ENCODE data around the gene CCDC85B.

CCDC85B gene

DNA sequence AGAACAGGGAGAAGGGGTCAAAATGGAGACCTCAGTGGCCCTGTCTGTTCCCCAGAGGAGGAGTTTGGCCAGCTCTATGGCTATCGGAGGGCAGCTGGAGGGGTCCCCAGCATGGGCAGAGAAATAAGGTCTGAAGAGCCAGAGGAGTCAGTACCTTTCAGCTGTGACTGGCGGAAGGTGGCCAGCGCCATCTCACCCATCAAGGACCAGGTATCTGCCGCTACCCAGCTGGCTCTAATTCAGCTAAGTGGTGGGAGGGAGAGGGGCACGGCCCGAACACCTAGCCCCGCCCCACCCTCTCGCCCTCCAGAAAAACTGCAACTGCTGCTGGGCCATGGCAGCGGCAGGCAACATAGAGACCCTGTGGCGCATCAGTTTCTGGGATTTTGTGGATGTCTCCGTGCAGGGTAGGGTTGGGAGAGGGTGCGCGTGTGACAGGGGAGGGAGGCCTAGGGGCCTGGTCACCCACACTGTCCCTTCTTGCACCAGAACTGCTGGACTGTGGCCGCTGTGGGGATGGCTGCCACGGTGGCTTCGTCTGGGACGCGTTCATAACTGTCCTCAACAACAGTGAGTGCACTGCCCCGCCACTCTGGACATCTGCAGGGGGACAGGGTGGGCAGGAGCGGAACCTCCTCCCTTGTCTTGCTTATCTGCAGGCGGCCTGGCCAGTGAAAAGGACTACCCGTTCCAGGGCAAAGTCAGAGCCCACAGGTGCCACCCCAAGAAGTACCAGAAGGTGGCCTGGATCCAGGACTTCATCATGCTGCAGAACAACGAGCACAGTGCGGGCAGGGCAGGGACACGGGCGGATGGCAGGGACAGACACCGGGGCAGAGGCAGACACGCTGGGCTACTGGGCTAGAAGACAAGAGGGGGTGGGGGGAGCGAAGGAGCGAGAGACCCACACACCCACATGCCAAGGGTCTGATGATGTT lies 8.1 kb upstream of the CCDC85B start:
- POLR2A ChIA-PET = interaction anchor here (0.6 kb wide), 1 partner anchor 56 kb away, joined by 8 read pairs; no protein-coding TSS in a partner anchor
- Histone ChIP-seq H3K27me3 (replicated peaks in 2 of 5; ENCODE audit: control insufficient read depth in 4 of 5, insufficient read depth in 5 of 5, low read length in 4 of 5) (no peaks in the 10 kb centered on the region), H3K36me3 (ENCODE audit: control insufficient read depth in 4 of 4, insufficient read depth in 4 of 4, low read length in 3 of 4) (peaks cover 7 to 56% (median 44%) of the 10 kb centered on the region in 4 experiments), H3K9me3 (ENCODE audit: control extremely low read depth in 1 of 5, control insufficient read depth in 4 of 5, insufficient read depth in 2 of 5, low read depth in 1 of 5, low read length in 4 of 5) (no peaks in the 10 kb centered on the region), H3K4me1 (ENCODE audit: control extremely low read depth in 1 of 4, control insufficient read depth in 4 of 4, insufficient read depth in 4 of 4, low read length in 3 of 4) (peaks cover 0 to 47% (median 32%) of the 10 kb centered on the region in 4 experiments), H3K4me3 (ENCODE audit: control insufficient read depth in 1 of 7, extremely low read depth in 1 of 7, insufficient read depth in 4 of 7, low read depth in 2 of 7, low read length in 6 of 7) (no peak overlapping the region), H3K27ac (ENCODE audit: insufficient read depth in 1 of 2, low read depth in 1 of 2, low read length in 2 of 2, poor library complexity in 1 of 2, severe bottlenecking in 2 of 2) (no peak overlapping the region)
- CTCF ChIA-PET = interaction anchor here (0.7 to 11.9 kb wide), 11 partner anchors 6 to 257 kb away, joined by 3 to 168 read pairs (median 7); partner anchors contain the start of genes CCDC85B, CFL1, EFEMP2 and FIBP
- DNase-seq = no peak
- 94% methylated on average over 26 of the region's 30 CpGs for WGBS (ENCODE audit: insufficient coverage)

DNA sequence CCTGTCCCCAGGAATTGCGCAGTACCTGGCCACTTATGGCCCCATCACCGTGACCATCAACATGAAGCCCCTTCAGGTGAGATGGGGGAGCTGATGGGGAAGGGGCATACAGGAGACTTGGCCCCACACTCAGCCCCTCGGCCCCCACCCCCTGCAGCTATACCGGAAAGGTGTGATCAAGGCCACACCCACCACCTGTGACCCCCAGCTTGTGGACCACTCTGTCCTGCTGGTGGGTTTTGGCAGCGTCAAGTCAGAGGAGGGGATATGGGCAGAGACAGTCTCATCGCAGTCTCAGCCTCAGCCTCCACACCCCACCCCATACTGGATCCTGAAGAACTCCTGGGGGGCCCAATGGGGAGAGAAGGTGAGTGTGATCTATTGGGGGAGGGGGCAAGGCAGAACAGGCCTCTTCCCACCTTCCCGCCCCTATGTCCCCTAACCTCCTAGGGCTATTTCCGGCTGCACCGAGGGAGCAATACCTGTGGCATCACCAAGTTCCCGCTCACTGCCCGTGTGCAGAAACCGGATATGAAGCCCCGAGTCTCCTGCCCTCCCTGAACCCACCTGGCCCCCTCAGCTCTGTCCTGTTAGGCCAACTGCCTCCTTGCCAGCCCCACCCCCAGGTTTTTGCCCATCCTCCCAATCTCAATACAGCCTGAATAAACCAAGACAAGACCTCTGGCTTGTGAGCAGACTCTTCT lies 7.3 kb upstream of the CCDC85B start:
- no peaks in the 10 kb centered on the region for H3K27me3 ChIP-seq (replicated peaks in 2 of 5; ENCODE audit: control insufficient read depth in 4 of 5, insufficient read depth in 5 of 5, low read length in 4 of 5)
- H3K4me1 ChIP-seq (ENCODE audit: control extremely low read depth in 1 of 4, control insufficient read depth in 4 of 4, insufficient read depth in 4 of 4, low read length in 3 of 4) = peaks cover 0 to 51% (median 39%) of the 10 kb centered on the region in 4 experiments
- 98% methylated on average over 8 of the region's 13 CpGs for WGBS (ENCODE audit: insufficient coverage)
- H3K4me3 ChIP-seq (ENCODE audit: control insufficient read depth in 1 of 7, extremely low read depth in 1 of 7, insufficient read depth in 4 of 7, low read depth in 2 of 7, low read length in 6 of 7) = no peak overlapping the region
- no peak for DNase-seq
- CTCF ChIA-PET = interaction anchor here (0.8 to 11.9 kb wide), 14 partner anchors 11 to 177 kb away, joined by 3 to 168 read pairs (median 16); partner anchors contain the start of genes CFL1, EFEMP2, FOSL1 and MUS81
- H3K36me3 ChIP-seq (ENCODE audit: control insufficient read depth in 4 of 4, insufficient read depth in 4 of 4, low read length in 3 of 4) = peaks cover 7 to 58% (median 44%) of the 10 kb centered on the region in 4 experiments
- no peak overlapping the region for H3K27ac ChIP-seq (ENCODE audit: insufficient read depth in 1 of 2, low read depth in 1 of 2, low read length in 2 of 2, poor library complexity in 1 of 2, severe bottlenecking in 2 of 2)
- no peaks in the 10 kb centered on the region for H3K9me3 ChIP-seq (ENCODE audit: control extremely low read depth in 1 of 5, control insufficient read depth in 4 of 5, insufficient read depth in 2 of 5, low read depth in 1 of 5, low read length in 4 of 5)
- POLR2A ChIA-PET = no interaction called here

DNA sequence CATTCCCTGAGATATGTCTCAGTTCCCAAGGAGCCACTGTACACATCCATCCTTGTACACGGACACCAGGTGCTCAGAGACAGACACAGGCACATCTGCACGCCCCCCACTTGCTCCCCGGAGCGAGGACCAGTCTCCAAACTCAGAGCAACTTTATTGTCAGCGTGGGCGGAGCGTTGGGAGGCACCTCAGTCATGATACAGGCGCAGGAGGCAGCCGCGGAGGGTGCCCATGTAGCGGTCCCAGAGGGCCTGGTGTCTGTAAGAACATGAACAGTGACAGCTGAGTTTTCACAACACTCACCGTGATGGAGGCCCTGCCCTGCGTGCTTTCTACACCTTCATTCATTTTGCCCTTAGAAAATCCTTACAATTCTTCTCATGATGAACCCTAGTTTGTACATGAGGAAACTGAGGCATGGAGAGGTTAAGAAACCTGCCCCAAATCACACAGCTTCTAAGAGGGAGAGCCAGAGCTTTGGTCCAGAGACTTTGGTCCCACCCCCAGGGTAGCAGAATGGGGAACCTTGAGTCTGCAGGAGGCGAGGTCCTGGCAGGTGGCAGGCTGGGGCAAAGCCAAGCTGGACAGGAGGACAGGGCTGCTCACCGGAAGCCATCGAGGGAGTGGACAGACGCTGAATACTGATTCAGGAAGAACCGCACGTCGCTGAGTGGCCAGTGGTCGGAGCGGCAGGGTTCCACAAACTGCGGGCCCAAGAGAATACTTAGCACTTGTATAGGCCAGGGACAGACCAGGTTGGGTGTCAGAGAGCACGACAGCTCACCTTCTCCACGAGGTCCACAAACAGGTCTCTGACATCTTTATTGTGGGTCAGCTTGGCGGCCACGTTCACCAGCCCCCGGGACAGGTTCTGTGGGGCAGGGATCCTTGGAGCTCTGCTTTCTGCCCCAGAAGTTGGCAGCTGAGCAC lies 6.4 kb upstream of the CCDC85B start:
- WGBS (ENCODE audit: insufficient coverage) = 92% methylated on average over 25 of the region's 28 CpGs
- CTCF ChIA-PET = interaction anchor here (0.5 to 11.9 kb wide), 42 partner anchors 8 to 788 kb away, joined by 3 to 168 read pairs (median 5); partner anchors contain the start of genes CFL1, EFEMP2, FOSL1 and KAT5
- Histone ChIP-seq H3K36me3 (ENCODE audit: control insufficient read depth in 4 of 4, insufficient read depth in 4 of 4, low read length in 3 of 4) (peaks cover 7 to 58% (median 44%) of the 10 kb centered on the region in 4 experiments), H3K4me1 (ENCODE audit: control extremely low read depth in 1 of 4, control insufficient read depth in 4 of 4, insufficient read depth in 4 of 4, low read length in 3 of 4) (peaks cover 0 to 55% (median 41%) of the 10 kb centered on the region in 4 experiments), H3K4me3 (ENCODE audit: control insufficient read depth in 1 of 7, extremely low read depth in 1 of 7, insufficient read depth in 4 of 7, low read depth in 2 of 7, low read length in 6 of 7) (no peak overlapping the region), H3K27ac (ENCODE audit: insufficient read depth in 1 of 2, low read depth in 1 of 2, low read length in 2 of 2, poor library complexity in 1 of 2, severe bottlenecking in 2 of 2) (no peak overlapping the region), H3K27me3 (replicated peaks in 2 of 5; ENCODE audit: control insufficient read depth in 4 of 5, insufficient read depth in 5 of 5, low read length in 4 of 5) (no peaks in the 10 kb centered on the region), H3K9me3 (ENCODE audit: control extremely low read depth in 1 of 5, control insufficient read depth in 4 of 5, insufficient read depth in 2 of 5, low read depth in 1 of 5, low read length in 4 of 5) (no peaks in the 10 kb centered on the region)
- no peak for DNase-seq
- POLR2A ChIA-PET = interaction anchor here (0.9 to 2.0 kb wide), 4 partner anchors 10 to 119 kb away, joined by 3 to 11 read pairs (median 4); partner anchors contain the start of genes BANF1, CFL1 and FOSL1

DNA sequence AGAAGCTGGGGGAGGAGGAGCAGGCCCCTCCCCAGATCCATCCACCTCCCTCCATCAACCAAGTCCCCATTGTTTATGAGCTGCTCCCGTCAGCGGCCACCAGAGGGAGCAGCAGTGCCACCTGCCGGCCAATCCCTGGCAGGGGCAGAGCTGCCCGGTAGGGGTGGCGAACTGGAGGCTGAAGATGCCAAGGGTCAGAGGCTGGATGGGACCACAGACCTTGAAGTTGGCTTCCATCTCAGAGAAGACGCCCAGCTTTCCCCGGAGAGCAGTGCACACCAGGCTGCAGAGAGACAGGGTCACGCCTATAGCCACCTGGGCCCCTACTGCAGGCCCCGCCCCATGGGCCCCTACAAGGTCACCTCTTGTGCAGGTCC lies 5.8 kb upstream of the CCDC85B start:
- Histone ChIP-seq H3K4me3 (ENCODE audit: control insufficient read depth in 1 of 7, extremely low read depth in 1 of 7, insufficient read depth in 4 of 7, low read depth in 2 of 7, low read length in 6 of 7) (no peak overlapping the region), H3K9me3 (ENCODE audit: control extremely low read depth in 1 of 5, control insufficient read depth in 4 of 5, insufficient read depth in 2 of 5, low read depth in 1 of 5, low read length in 4 of 5) (no peaks in the 10 kb centered on the region), H3K27ac (ENCODE audit: insufficient read depth in 1 of 2, low read depth in 1 of 2, low read length in 2 of 2, poor library complexity in 1 of 2, severe bottlenecking in 2 of 2) (no peak overlapping the region), H3K36me3 (ENCODE audit: control insufficient read depth in 4 of 4, insufficient read depth in 4 of 4, low read length in 3 of 4) (peaks cover 7 to 58% (median 44%) of the 10 kb centered on the region in 4 experiments), H3K4me1 (ENCODE audit: control extremely low read depth in 1 of 4, control insufficient read depth in 4 of 4, insufficient read depth in 4 of 4, low read length in 3 of 4) (peaks cover 3 to 56% (median 41%) of the 10 kb centered on the region in 4 experiments), H3K27me3 (replicated peaks in 2 of 5; ENCODE audit: control insufficient read depth in 4 of 5, insufficient read depth in 5 of 5, low read length in 4 of 5) (no peaks in the 10 kb centered on the region)
- DNase-seq = peak; percentile 77 to 88 (median 84)
- ChIA-PET POLR2A (interaction anchor here (0.9 to 2.0 kb wide), 4 partner anchors 9 to 118 kb away, joined by 3 to 11 read pairs (median 4); partner anchors contain the start of genes BANF1, CFL1 and FOSL1), CTCF (interaction anchor here (0.6 to 11.9 kb wide), 42 partner anchors 9 to 789 kb away, joined by 3 to 168 read pairs (median 5); partner anchors contain the start of genes CFL1, EFEMP2, FOSL1 and KAT5)
- 25% methylated on average over 9 of the region's 9 CpGs for WGBS (ENCODE audit: insufficient coverage)

DNA sequence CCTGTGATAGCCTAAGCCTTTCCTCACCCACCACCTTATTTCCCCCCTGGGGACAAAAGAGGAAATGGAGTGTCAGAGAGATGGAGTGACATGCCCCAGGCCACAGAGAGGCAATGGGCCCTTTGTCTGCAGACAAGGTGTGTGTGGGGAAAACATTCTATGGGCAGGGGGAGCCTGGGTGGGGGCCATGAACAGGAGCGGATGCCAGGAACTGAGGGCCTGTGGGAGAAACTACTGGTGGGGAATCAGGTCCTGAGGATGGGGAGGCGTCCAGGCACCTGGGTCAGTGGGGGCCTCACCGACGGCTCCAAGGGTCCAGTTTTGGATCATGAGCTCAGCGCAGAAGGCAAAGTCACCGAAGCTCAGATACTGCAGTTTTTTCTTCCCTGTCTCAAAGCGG lies 5.2 kb upstream of the CCDC85B start:
- no peaks in the 10 kb centered on the region for H3K27me3 ChIP-seq (replicated peaks in 2 of 5; ENCODE audit: control insufficient read depth in 4 of 5, insufficient read depth in 5 of 5, low read length in 4 of 5)
- H3K36me3 ChIP-seq (ENCODE audit: control insufficient read depth in 4 of 4, insufficient read depth in 4 of 4, low read length in 3 of 4) = peaks cover 7 to 58% (median 44%) of the 10 kb centered on the region in 4 experiments
- H3K4me3 ChIP-seq (ENCODE audit: control insufficient read depth in 1 of 7, extremely low read depth in 1 of 7, insufficient read depth in 4 of 7, low read depth in 2 of 7, low read length in 6 of 7) = no peak overlapping the region
- POLR2A ChIA-PET = interaction anchor here (0.9 to 2.0 kb wide), 4 partner anchors 9 to 117 kb away, joined by 3 to 11 read pairs (median 4); partner anchors contain the start of genes BANF1, CFL1 and FOSL1
- peaks cover 7 to 56% (median 42%) of the 10 kb centered on the region in 4 experiments for H3K4me1 ChIP-seq (ENCODE audit: control extremely low read depth in 1 of 4, control insufficient read depth in 4 of 4, insufficient read depth in 4 of 4, low read length in 3 of 4)
- H3K27ac ChIP-seq (ENCODE audit: insufficient read depth in 1 of 2, low read depth in 1 of 2, low read length in 2 of 2, poor library complexity in 1 of 2, severe bottlenecking in 2 of 2) = no peak overlapping the region
- CTCF ChIA-PET = interaction anchor here (0.6 to 11.9 kb wide), 37 partner anchors 9 to 789 kb away, joined by 3 to 168 read pairs (median 5); partner anchors contain the start of genes CFL1, EFEMP2, FOSL1 and KAT5
- no peaks in the 10 kb centered on the region for H3K9me3 ChIP-seq (ENCODE audit: control extremely low read depth in 1 of 5, control insufficient read depth in 4 of 5, insufficient read depth in 2 of 5, low read depth in 1 of 5, low read length in 4 of 5)
- 97% methylated on average over 7 of the region's 7 CpGs for WGBS (ENCODE audit: insufficient coverage)
- no peak for DNase-seq
